ENCODE measurements around the gene PURA. TPM values are rescaled to one million over a fixed set of nuclear protein-coding genes. Genes with fewer than 3 reads are reported as not detected.

PURA gene
- total and polyA plus RNA-seq, 2 of the 13 experiments (the other 11 are each of a cell fraction or from before 2014, with no cell fraction given) = 2.0 to 5.0 TPM

DNA sequence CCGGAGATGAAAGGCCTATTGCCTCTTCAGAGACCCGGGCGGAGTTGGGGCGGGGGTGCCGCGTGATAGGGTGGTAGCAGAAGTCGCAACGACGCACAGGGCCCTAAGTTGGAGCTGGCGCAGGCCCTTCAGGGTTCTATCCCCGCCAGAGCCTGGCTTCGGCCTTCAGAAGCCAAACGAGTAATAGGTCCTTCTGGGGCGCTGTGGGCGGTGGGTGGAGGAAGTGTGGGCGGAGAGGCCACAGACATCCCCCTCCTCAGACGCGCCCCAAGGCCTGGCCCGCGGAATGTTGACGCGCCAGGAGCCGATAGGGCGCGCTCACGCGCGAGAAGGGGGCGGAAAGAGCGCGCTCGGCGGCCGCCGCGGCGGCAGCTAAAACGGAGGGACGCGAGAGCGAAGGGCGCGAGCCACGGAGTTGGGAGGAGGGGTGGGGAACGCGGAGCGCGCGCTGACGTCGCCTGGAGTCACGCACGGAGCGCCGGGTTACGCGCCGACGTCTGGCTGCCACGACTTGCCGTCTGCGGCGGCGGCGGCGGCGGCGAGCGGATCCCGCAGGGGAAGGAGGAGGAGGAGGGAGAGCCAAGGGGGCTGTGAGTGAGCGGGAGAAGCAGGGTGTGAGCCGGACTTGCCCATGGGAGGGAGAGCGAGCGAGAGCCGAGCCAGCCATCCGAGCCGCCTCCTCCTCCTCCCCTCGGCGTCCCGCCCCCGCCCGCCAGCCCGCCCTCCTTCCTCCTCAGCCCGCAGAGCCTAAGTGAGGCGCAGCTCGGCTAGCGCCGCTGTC lies 6.4 kb upstream of the PURA start (continued):
- TF ChIP-seq RXRA (CRISPR knock-in tag; IDR thresholded peaks at IDR 0.05) = peak; percentile 85
- no peak for TF ChIP-seq PCBP1 (IDR thresholded peaks at IDR 0.05; ENCODE audit: borderline replicate concordance, low read depth, low read length)
- TF ChIP-seq ZNF441 (CRISPR knock-in tag; IDR thresholded peaks at IDR 0.05; ENCODE audit: borderline replicate concordance) = peak; percentile 81
- TF ChIP-seq, protein P1, sequence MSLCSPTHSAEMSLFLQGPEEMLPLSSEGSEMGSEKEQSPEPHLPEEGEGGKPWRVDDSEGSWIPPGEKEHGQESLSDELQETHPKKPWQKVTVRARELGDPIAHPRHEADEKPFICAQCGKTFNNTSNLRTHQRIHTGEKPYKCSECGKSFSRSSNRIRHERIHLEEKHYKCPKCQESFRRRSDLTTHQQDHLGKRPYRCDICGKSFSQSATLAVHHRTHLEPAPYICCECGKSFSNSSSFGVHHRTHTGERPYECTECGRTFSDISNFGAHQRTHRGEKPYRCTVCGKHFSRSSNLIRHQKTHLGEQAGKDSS (CRISPR knock-in tag; IDR thresholded peaks at IDR 0.05; ENCODE audit: borderline replicate concordance, low read depth) = peak; percentile 65; the same call in 1 of the 2 replicates
- TF ChIP-seq ZNF766 (CRISPR knock-in tag; IDR thresholded peaks at IDR 0.05; ENCODE audit: borderline replicate concordance) = peak; percentile 70; the same call in 1 of the 2 replicates
- no peak for TF ChIP-seq ZNF609 (CRISPR knock-in tag; IDR thresholded peaks at IDR 0.05; ENCODE audit: borderline replicate concordance)
- TF ChIP-seq ZSCAN9 (CRISPR knock-in tag; IDR thresholded peaks at IDR 0.05; ENCODE audit: borderline replicate concordance) = no peak; the same call in 1 of the 2 replicates
- no peak for TF ChIP-seq ZNF260 (CRISPR knock-in tag; IDR thresholded peaks at IDR 0.05; ENCODE audit: borderline replicate concordance, low read depth)
- 0 out of 2 replicates have a peak, but pooled peaks have one; percentile 12 for TF ChIP-seq DPF2 (CRISPR knock-in tag; IDR thresholded peaks at IDR 0.05; ENCODE audit: borderline replicate concordance, low read depth)
- TF ChIP-seq ZNF7 (CRISPR knock-in tag; IDR thresholded peaks at IDR 0.05) = no peak
- TF ChIP-seq MIXL1 (CRISPR knock-in tag; IDR thresholded peaks at IDR 0.05) = no peak
- peak; percentile 81 for TF ChIP-seq HDAC1 (CRISPR knock-in tag; IDR thresholded peaks at IDR 0.05)
- 0 out of 2 replicates have a peak, but pooled peaks have one; percentile 36 for TF ChIP-seq GLI4 (CRISPR knock-in tag; IDR thresholded peaks at IDR 0.05; ENCODE audit: borderline replicate concordance)
- TF ChIP-seq ZNF235 (CRISPR knock-in tag; IDR thresholded peaks at IDR 0.05; ENCODE audit: borderline replicate concordance) = peak; percentile 18; the same call in 1 of the 2 replicates
- no peak for TF ChIP-seq RBM39 (IDR thresholded peaks at IDR 0.05; ENCODE audit: low read depth, low read length, poor library complexity, severe bottlenecking)
- TF ChIP-seq TAF15 (IDR thresholded peaks at IDR 0.05; ENCODE audit: low read depth, low read length, poor library complexity, severe bottlenecking) = no peak
- peak; percentile 32; the same call in 1 of the 2 replicates for TF ChIP-seq AHDC1 (CRISPR knock-in tag; IDR thresholded peaks at IDR 0.05; ENCODE audit: borderline replicate concordance)
